ENCODE results near the gene HEPH.

- TF ChIP-seq, protein P1, sequence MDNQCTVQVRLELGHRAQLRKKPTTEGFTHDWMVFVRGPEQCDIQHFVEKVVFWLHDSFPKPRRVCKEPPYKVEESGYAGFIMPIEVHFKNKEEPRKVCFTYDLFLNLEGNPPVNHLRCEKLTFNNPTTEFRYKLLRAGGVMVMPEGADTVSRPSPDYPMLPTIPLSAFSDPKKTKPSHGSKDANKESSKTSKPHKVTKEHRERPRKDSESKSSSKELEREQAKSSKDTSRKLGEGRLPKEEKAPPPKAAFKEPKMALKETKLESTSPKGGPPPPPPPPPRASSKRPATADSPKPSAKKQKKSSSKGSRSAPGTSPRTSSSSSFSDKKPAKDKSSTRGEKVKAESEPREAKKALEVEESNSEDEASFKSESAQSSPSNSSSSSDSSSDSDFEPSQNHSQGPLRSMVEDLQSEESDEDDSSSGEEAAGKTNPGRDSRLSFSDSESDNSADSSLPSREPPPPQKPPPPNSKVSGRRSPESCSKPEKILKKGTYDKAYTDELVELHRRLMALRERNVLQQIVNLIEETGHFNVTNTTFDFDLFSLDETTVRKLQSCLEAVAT (IDR thresholded peaks at IDR 0.05) = no peak
- TF ChIP-seq, protein P2, sequence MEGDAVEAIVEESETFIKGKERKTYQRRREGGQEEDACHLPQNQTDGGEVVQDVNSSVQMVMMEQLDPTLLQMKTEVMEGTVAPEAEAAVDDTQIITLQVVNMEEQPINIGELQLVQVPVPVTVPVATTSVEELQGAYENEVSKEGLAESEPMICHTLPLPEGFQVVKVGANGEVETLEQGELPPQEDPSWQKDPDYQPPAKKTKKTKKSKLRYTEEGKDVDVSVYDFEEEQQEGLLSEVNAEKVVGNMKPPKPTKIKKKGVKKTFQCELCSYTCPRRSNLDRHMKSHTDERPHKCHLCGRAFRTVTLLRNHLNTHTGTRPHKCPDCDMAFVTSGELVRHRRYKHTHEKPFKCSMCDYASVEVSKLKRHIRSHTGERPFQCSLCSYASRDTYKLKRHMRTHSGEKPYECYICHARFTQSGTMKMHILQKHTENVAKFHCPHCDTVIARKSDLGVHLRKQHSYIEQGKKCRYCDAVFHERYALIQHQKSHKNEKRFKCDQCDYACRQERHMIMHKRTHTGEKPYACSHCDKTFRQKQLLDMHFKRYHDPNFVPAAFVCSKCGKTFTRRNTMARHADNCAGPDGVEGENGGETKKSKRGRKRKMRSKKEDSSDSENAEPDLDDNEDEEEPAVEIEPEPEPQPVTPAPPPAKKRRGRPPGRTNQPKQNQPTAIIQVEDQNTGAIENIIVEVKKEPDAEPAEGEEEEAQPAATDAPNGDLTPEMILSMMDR (IDR thresholded peaks at IDR 0.05 in 2 of 3, conservative IDR thresholded peaks at IDR 0.05 in 1 of 3; ENCODE audit: control insufficient read depth in 2 of 3, extremely low read depth in 1 of 3, insufficient read depth in 1 of 3, low read depth in 3 of 3, low read length in 3 of 3) = no peak
- no peak for TF ChIP-seq ATF7 (IDR thresholded peaks at IDR 0.05; ENCODE audit: low read depth)
- TF ChIP-seq, protein P3, sequence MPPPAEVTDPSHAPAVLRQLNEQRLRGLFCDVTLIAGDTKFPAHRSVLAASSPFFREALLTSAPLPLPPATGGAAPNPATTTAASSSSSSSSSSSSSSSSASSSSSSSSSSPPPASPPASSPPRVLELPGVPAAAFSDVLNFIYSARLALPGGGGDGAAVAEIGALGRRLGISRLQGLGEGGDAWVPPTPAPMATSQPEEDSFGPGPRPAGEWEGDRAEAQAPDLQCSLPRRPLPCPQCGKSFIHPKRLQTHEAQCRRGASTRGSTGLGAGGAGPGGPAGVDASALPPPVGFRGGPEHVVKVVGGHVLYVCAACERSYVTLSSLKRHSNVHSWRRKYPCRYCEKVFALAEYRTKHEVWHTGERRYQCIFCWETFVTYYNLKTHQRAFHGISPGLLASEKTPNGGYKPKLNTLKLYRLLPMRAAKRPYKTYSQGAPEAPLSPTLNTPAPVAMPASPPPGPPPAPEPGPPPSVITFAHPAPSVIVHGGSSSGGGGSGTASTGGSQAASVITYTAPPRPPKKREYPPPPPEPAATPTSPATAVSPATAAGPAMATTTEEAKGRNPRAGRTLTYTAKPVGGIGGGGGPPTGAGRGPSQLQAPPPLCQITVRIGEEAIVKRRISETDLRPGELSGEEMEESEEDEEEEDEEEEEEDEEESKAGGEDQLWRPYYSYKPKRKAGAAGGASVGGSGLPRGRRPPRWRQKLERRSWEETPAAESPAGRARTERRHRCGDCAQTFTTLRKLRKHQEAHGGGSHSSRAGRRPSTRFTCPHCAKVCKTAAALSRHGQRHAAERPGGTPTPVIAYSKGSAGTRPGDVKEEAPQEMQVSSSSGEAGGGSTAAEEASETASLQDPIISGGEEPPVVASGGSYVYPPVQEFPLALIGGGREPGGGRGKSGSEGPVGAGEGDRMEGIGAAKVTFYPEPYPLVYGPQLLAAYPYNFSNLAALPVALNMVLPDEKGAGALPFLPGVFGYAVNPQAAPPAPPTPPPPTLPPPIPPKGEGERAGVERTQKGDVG (CRISPR knock-in tag; IDR thresholded peaks at IDR 0.05) = no peak
- no peak for TF ChIP-seq CEBPB (IDR thresholded peaks at IDR 0.05; ENCODE audit: borderline replicate concordance in 1 of 2, low read depth in 2 of 2, low read length in 2 of 2)
- TF ChIP-seq NR2C1 (IDR thresholded peaks at IDR 0.05) = no peak
- no peak for TF ChIP-seq TCF7 (IDR thresholded peaks at IDR 0.05; ENCODE audit: borderline replicate concordance)
- no peak for TF ChIP-seq RBBP5 (conservative IDR thresholded peaks at IDR 0.05)
- TF ChIP-seq POLR2AphosphoS5 (IDR thresholded peaks at IDR 0.05; ENCODE audit: low read length) = no peak
- TF ChIP-seq, protein P4, sequence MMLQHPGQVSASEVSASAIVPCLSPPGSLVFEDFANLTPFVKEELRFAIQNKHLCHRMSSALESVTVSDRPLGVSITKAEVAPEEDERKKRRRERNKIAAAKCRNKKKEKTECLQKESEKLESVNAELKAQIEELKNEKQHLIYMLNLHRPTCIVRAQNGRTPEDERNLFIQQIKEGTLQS (IDR thresholded peaks at IDR 0.05; ENCODE audit: borderline replicate concordance, extremely low read depth, low read depth, low read length) = no peak
- TF ChIP-seq POLR2AphosphoS2 (IDR thresholded peaks at IDR 0.05; ENCODE audit: low read depth, low read length) = no peak
- TF ChIP-seq EGR1 (IDR thresholded peaks at IDR 0.05; ENCODE audit: borderline replicate concordance in 1 of 2, low read depth in 2 of 2, low read length in 2 of 2) = no peak
- TF ChIP-seq E2F4 (IDR thresholded peaks at IDR 0.05; ENCODE audit: low read depth, low read length) = no peak
These were observed 1.7 kb upstream of the HEPH start for GRCh38 chrX:66162331-66162822.
